ENCODE measurements around the gene POU2AF1. TPM values are rescaled to one million over a fixed set of nuclear protein-coding genes. Genes with fewer than 3 reads are reported as not detected.

POU2AF1 gene
- total RNA-seq, 1 donor from 2014 or later = not detected

GRCh38 chr11:111388842-111389241 is 9.8 kb upstream of the POU2AF1 start:
- DNase-seq (ENCODE audit: extremely low read depth, low read depth, low spot score) = no peak

GRCh38 chr11:111388420-111388819 is 9.3 kb upstream of the POU2AF1 start:
- no peak for DNase-seq (ENCODE audit: extremely low read depth, low read depth, low spot score)

DNA sequence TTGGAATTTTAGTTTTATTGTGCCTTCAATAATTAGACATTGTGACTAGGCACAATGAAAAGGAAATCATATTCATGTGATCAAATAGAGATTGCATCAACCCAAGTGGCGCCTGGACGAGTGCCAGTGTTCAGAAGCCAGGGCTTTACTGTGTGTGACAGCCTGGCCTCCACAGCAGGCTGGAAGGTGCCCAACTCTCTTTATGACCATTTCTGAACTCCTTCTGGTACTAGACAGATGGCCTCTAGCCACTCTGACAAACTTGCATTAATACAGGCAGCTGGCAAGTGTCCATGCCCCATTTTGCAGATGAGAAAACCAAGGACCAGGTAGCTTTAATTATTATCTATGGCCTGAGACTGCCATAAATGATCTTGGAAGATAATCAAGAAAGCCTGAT is 8.3 kb upstream of the POU2AF1 start:
- no peak for DNase-seq (ENCODE audit: extremely low read depth, low read depth, low spot score)

GRCh38 chr11:111386611-111387150 is 7.6 kb upstream of the POU2AF1 start:
- DNase-seq (ENCODE audit: extremely low read depth, low read depth, low spot score) = no peak

- no peak for DNase-seq (ENCODE audit: extremely low read depth, low read depth, low spot score)
Observed at GRCh38 chr11:111384494-111384893, 5.4 kb upstream of the POU2AF1 start.

DNA sequence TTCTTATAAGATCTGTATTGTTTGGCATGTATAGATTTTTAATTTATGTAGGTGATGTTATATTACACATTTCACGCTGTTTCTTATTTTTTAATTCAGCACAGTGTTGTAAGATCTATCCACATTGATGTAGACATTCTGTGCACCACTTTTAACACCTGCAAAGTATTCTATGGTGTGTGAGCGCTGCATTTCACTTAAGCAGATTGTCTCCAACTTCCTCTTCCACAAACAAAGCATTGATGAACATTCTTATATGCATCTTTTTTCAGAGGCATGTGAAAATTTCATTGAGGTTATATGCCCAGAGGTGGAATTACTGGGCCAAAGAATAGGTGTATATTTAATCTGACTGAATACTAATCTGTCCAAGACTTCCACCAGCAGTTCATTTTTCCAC is 3.4 kb upstream of the POU2AF1 start:
- DNase-seq (ENCODE audit: extremely low read depth, low read depth, low spot score) = no peak

GRCh38 chr11:111379602-111380136 is 594 bp upstream of the POU2AF1 start:
- no peak for DNase-seq (ENCODE audit: extremely low read depth, low read depth, low spot score)

GRCh38 chr11:111378185-111378860 is 752 bp downstream of the POU2AF1 start:
- no peak for DNase-seq (ENCODE audit: extremely low read depth, low read depth, low spot score)

GRCh38 chr11:111376181-111376871 is 2.7 kb downstream of the POU2AF1 start:
- DNase-seq (ENCODE audit: extremely low read depth, low read depth, low spot score) = no peak

DNA sequence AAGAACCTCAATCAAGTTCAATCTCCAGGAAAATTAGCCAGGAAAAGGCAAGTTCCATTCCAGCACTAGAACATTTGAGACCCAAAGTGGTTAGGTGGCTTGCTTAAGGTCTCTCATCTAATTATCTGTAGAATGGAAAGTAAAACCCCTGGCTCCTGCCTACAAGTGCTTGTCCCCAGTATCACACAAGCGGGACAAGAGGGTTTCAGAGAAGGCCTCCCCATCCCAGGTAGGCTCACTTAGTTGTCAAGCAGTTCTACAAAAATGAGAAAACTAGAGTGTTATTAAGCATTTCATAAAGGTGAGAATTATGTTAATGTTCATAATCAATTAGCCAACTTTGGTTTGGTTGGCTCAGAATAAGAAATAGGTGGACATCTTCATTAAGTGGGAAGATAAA is 5.5 kb downstream of the POU2AF1 start:
- no peak for DNase-seq (ENCODE audit: extremely low read depth, low read depth, low spot score)

DNA sequence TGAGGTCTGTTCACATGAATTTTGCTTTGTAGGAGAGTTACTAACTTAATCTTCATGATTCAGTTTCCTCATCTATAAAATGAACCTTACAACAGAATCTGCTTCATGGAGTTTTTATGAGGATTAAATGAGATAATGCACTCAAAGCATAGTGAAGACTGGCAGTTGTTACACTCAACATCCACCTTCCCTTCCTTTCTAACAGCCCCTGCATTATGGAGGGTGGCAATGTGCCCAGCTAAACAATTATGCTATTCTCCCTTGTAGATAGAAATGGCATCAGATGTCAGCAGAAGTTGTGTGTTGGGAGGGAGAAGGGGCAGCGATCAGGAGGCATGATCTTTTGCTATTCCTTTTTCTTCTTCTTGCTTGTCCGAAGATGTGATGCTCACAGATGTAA is 6.5 kb downstream of the POU2AF1 start:
- DNase-seq (ENCODE audit: extremely low read depth, low read depth, low spot score) = no peak

GRCh38 chr11:111370902-111371578 is 8.0 kb downstream of the POU2AF1 start:
- no peak for DNase-seq (ENCODE audit: extremely low read depth, low read depth, low spot score)

- DNase-seq (ENCODE audit: extremely low read depth, low read depth, low spot score) = no peak
Observed at GRCh38 chr11:111370270-111370901, 8.7 kb downstream of the POU2AF1 start.

GRCh38 chr11:111368285-111368560 is 10.9 kb downstream of the POU2AF1 start:
- DNase-seq (ENCODE audit: extremely low read depth, low read depth, low spot score) = no peak

DNA sequence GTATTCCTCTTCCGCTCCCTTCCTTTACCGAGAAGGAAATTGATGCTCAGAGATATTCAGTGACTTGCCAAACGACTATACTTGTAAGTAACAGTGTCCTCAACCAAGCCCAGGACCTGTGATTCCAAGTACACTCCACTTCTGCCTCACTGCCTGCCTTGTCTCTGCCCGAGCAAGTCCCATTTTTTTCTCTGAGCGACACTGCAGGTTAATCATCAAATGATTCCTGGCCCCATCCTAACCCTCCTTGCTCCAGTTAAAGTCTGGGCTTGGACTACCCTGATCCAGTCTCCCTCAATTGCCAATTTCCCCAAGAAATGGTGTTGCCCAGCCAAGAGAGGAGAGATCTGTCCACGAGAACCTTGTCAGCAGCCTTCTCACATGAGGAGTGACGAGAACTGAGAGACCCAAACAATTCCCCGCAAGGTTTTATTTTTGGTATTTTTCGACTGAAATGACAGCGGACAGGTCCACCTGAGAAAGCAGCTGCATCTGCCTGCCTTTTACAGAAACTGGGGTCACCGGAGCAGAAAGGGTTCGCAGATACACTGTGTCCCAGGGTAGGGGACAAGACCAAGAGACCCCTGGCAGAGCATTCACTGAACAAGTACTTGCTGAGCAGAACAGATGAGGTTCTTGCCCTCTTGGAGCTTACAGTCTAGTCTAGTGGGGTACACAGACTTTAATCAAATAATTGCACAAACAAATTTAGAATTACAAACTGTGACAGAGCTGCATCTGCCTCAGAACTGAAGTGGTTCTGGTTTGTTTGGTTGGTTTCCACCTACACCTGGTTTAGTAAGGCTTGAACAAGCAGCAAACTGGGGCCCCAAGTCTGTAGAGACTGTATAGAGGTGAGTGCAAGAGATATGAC is 11.4 kb downstream of the POU2AF1 start:
- no peak for DNase-seq (ENCODE audit: extremely low read depth, low read depth, low spot score)

DNA sequence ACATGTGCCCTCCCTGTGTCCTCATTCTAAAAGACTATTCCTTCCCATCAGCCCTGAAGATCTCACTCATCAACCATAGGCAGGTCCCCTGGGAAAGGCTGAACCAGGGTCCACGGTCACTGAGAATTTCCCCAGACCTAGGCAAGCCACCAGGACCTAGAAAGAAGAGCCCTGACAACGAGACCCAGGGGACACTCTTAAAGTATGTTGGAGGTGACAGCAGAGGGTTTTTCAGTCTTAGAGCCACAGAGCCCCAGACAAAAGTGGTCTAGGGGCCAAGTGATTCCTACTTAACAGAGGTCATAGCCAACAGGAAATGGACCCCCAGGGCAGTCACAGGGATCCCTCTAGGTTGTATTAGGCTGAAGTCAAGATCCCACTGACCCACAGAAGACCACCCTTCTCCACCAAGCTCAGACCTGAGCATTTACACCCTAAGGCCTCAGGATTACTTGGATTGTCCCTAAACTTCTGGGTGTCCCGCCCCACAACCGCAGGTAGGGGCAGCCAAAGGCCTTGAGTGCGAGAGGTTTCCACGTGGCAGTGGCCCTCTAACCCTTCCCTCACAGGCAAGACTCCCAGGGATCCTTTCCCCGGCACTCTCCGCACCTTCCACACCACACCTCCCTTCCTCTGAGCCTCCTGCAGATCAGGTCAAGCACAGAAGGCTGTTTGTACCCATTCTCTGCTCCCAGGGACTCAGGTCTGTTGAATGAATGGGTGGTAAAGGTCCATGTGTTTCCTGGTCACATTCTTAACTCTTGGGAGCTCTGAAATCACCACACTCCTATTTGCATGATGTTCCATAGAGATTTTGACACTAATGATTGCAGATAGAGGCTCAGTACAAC is 12.3 kb downstream of the POU2AF1 start:
- DNase-seq (ENCODE audit: extremely low read depth, low read depth, low spot score) = no peak

- DNase-seq (ENCODE audit: extremely low read depth, low read depth, low spot score) = no peak
Observed at GRCh38 chr11:111365722-111366559, 13.1 kb downstream of the POU2AF1 start.

GRCh38 chr11:111364503-111364902 is 14.6 kb downstream of the POU2AF1 start:
- DNase-seq (ENCODE audit: extremely low read depth, low read depth, low spot score) = no peak
